Measurements from ENCODE around the gene SMAD2.

DNA sequence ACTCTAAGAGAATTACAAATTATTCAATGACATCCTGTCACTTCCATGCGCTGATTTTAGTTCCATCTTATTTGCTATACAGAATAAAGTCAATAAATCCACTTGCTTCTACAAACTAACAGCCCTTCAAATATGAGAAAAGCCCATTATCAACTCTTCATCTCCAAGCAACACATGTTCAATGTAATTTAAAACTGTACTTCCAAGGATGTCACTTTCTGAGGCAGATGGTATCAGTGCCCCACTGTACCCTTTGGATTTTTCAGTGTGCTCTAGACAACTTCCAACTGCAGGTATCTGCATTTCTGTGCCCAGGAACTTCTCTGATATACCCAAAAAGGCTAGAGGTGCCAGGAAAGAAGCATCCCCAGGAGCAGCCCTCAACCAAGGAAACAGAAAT lies 87.6 kb downstream of the SMAD2 start:
- TF ChIP-seq, protein P1, sequence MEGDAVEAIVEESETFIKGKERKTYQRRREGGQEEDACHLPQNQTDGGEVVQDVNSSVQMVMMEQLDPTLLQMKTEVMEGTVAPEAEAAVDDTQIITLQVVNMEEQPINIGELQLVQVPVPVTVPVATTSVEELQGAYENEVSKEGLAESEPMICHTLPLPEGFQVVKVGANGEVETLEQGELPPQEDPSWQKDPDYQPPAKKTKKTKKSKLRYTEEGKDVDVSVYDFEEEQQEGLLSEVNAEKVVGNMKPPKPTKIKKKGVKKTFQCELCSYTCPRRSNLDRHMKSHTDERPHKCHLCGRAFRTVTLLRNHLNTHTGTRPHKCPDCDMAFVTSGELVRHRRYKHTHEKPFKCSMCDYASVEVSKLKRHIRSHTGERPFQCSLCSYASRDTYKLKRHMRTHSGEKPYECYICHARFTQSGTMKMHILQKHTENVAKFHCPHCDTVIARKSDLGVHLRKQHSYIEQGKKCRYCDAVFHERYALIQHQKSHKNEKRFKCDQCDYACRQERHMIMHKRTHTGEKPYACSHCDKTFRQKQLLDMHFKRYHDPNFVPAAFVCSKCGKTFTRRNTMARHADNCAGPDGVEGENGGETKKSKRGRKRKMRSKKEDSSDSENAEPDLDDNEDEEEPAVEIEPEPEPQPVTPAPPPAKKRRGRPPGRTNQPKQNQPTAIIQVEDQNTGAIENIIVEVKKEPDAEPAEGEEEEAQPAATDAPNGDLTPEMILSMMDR (conservative IDR thresholded peaks at IDR 0.05; ENCODE audit: low read length), result no peak
- no peak for TF ChIP-seq EZH2phosphoT487 (IDR thresholded peaks at IDR 0.05; ENCODE audit: borderline replicate concordance, low read depth, low read length)
